GM12878 (cell line): Measurements from ENCODE around the gene ZNF215.
"Not testable (repeated sequence)": the region's sequence is repeated elsewhere in the genome, so short reads cannot be mapped to it uniquely, and the experiment has no call there.

Experiments used
- NR2C2 ChIP-seq: IDR thresholded peaks from 2 replicates; pipeline ENCODE4 v1.6.1; 2011; ENCODE audit warnings: borderline replicate concordance, low read depth; ENCODE audit not compliant: control insufficient read depth, insufficient read length
- NRF1 ChIP-seq: conservative IDR thresholded peaks from 2 replicates; pipeline ENCODE4 v1.6.1; 2011; ENCODE audit warnings: mild to moderate bottlenecking, low read depth, low read length, improper control_type of control experiment
- TAF1 ChIP-seq: IDR thresholded peaks from 2 replicates; pipeline ENCODE4 v1.6.1; 2011; ENCODE audit warnings: mild to moderate bottlenecking, low read depth, low read length, borderline replicate concordance
- TF ChIP-seq, protein P1 (sequence below), 3 experiments: IDR thresholded peaks in 2 of 3; conservative IDR thresholded peaks in 1 of 3; 2 replicates each; pipeline ENCODE4 v1.5.1; 2011; ENCODE audit warnings: low read depth in 3 of 3, low read length in 3 of 3, mild to moderate bottlenecking in 3 of 3, control low read depth in 2 of 3, moderate library complexity in 2 of 3, inconsistent platforms in 1 of 3, mixed read lengths in 1 of 3; ENCODE audit not compliant: control insufficient read depth in 2 of 3, insufficient read depth in 1 of 3; ENCODE audit errors: extremely low read depth in 1 of 3

- TF ChIP-seq TAF1, NRF1, NR2C2: not testable (repeated sequence)
- TF ChIP-seq, protein P1, sequence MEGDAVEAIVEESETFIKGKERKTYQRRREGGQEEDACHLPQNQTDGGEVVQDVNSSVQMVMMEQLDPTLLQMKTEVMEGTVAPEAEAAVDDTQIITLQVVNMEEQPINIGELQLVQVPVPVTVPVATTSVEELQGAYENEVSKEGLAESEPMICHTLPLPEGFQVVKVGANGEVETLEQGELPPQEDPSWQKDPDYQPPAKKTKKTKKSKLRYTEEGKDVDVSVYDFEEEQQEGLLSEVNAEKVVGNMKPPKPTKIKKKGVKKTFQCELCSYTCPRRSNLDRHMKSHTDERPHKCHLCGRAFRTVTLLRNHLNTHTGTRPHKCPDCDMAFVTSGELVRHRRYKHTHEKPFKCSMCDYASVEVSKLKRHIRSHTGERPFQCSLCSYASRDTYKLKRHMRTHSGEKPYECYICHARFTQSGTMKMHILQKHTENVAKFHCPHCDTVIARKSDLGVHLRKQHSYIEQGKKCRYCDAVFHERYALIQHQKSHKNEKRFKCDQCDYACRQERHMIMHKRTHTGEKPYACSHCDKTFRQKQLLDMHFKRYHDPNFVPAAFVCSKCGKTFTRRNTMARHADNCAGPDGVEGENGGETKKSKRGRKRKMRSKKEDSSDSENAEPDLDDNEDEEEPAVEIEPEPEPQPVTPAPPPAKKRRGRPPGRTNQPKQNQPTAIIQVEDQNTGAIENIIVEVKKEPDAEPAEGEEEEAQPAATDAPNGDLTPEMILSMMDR (IDR thresholded peaks at IDR 0.05 in 2 of 3, conservative IDR thresholded peaks at IDR 0.05 in 1 of 3; ENCODE audit: control insufficient read depth in 2 of 3, extremely low read depth in 1 of 3, insufficient read depth in 1 of 3, low read depth in 3 of 3, low read length in 3 of 3): not testable (repeated sequence)
These were observed 21.4 kb upstream of the ZNF215 start for GRCh38 chr11:6904804-6905203.
